Sigmoid colon (tissue), 7 donors: ENCODE data around the gene LPCAT2. TPM values are rescaled to one million over a fixed set of nuclear protein-coding genes. Genes with fewer than 3 reads are reported as not detected.

Source experiments
- DNase-seq: peaks from one replicate; pipeline ENCODE4 v3.0.0-alpha.2; 2019
- H3K27ac ChIP-seq, 4 donors: fragments of 200-600 bp; sonication (generic); one replicate each; pipeline ENCODE4 v1.5.1; 2016 to 2019; ENCODE audit warnings: mild to moderate bottlenecking in 1 of 4
- H3K27me3 ChIP-seq, 3 donors: fragments of 200-600 bp; sonication (generic); one replicate each; pipeline ENCODE4 v1.5.1; 2019; ENCODE audit warnings: mild to moderate bottlenecking in 1 of 3
- H3K36me3 ChIP-seq, 4 donors: fragments of 200-600 bp; sonication (generic); one replicate each; pipeline ENCODE4 v1.5.1; 2016 to 2019
- H3K4me1 ChIP-seq, 4 donors: fragments of 200-600 bp; sonication (generic); one replicate each; pipeline ENCODE4 v1.5.1; 2017 to 2019
- H3K4me3 ChIP-seq, 4 donors: fragments of 200-600 bp; sonication (generic); one replicate each; pipeline ENCODE4 v1.5.1; 2017 to 2019; ENCODE audit warnings: mild to moderate bottlenecking in 2 of 4, moderate library complexity in 1 of 4
- H3K9me3 ChIP-seq, 4 donors: fragments of 200-600 bp in 3 of 4; sonication (generic) in 3 of 4; one replicate each; pipeline versions ENCODE4 v1.5.1 to v1.6.1; 2013 to 2019
- EP300 ChIP-seq, 4 donors: sonication (generic); formaldehyde crosslinking; IDR thresholded peaks; one replicate each; pipeline ENCODE4 v1.6.1; 2017; ENCODE audit warnings: antibody characterized with exemption in 4 of 4
- POLR2A ChIP-seq, 2 donors: fragments of 450-650 bp; IDR thresholded peaks; one replicate each; pipeline ENCODE4 v1.6.1; 2016; ENCODE audit warnings: antibody characterized with exemption in 2 of 2, mild to moderate bottlenecking in 2 of 2, moderate library complexity in 2 of 2
- POLR2AphosphoS5 ChIP-seq, 4 donors: sonication (generic); formaldehyde crosslinking; IDR thresholded peaks; one replicate each; pipeline ENCODE4 v1.6.1; 2017; ENCODE audit warnings: antibody characterized with exemption in 4 of 4
- WGBS, 2 donors: extraction: QIAGEN DNeasy Blood & Tissue Kit; methylation state at CpG; one replicate each; pipeline ENCODE4 v1.1.7; 2013; 5-methylcytosine and 5-hydroxymethylcytosine counted together
- intact Hi-C: fragments of 100-400 bp; cut with DNase I; formaldehyde crosslinking; loops from one replicate; pipeline ENCODE4 v1.15.1; 2023
- polyA plus RNA-seq, 3 donors: library from polyadenylated mRNA; stranded (reverse); fragments of 200-250 nt; gene quantifications; one replicate each; pipeline ENCODE4 v1.2.3, GENCODE V29; 2013
- total RNA-seq, 4 donors: library from RNA; depleted of rRNA; stranded (reverse); fragments of >200 nt; gene quantifications; one replicate each; pipeline ENCODE4 v1.1.0, GENCODE V29; 2016
- TF ChIP-seq, protein P1 (sequence below), 4 experiments: fragments of 450-650 bp in 3 of 4; fragments of 200-600 bp in 1 of 4; IDR thresholded peaks; one replicate each; pipeline ENCODE4 v1.5.1; 2016 to 2019; ENCODE audit warnings: antibody characterized with exemption in 4 of 4, mild to moderate bottlenecking in 3 of 4, moderate library complexity in 2 of 4
- donor health status: healthy with polysubstance abuse.
- donor health status: Bipolar disorder and iron deficiency.
- donor health status: healthy.

LPCAT2 gene
- total and polyA plus RNA-seq, 7 donors: 1.2 to 12.8 (median 6.6) TPM

DNA sequence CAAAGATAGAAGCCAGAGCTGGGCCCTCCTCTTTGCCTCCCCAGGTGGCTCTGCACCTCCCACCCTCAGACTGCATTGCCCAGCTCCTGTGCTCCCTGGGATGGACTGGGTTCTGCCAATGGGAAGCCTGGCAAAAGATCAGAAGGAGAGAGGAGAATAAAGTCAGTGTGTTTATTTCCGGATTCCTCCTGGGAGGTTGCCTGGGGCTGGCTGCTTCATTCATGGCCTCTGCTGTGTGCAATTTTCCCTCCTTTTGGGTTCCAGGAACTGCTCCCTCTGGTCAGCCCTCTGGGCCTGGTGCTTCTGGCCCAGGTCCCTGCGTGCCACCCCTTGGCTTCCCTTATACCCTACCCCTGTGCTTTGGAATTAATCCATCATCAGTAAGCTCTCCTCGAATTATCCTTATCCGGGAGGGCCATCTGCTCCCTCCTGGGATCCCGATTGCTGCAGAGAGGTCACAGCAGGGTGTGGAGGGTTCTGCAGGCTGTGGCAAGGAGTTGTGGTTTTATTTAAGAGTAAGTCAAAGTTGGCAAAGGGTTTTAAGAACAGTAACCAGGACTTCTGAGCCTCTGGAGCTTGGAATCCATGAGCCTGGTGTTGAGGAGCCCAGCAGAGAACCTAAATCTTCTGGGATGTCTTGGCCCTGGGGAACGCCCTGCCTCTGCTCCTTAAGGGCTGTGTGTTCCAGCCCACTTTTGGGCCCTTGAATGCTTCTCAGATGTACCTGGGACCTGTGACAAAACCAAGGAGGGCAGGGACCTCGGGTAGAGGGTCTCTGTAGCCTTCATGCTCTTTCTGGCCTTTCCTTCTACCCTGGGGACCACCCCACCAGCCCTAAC, 38.1 kb upstream of the LPCAT2 start:
- intact Hi-C loops: no loop called here
- Histone ChIP-seq H3K9me3 (no peaks in the 10 kb centered on the region), H3K27ac (peak overlapping the region in 3 of 4 donors; percentile 36 to 51 (median 48)), H3K36me3 (no peaks in the 10 kb centered on the region), H3K4me3 (no peak overlapping the region), H3K4me1 (peaks cover 0 to 21% (median 11%) of the 10 kb centered on the region in 4 donors), H3K27me3 (no peaks in the 10 kb centered on the region)
- TF ChIP-seq, protein P1, sequence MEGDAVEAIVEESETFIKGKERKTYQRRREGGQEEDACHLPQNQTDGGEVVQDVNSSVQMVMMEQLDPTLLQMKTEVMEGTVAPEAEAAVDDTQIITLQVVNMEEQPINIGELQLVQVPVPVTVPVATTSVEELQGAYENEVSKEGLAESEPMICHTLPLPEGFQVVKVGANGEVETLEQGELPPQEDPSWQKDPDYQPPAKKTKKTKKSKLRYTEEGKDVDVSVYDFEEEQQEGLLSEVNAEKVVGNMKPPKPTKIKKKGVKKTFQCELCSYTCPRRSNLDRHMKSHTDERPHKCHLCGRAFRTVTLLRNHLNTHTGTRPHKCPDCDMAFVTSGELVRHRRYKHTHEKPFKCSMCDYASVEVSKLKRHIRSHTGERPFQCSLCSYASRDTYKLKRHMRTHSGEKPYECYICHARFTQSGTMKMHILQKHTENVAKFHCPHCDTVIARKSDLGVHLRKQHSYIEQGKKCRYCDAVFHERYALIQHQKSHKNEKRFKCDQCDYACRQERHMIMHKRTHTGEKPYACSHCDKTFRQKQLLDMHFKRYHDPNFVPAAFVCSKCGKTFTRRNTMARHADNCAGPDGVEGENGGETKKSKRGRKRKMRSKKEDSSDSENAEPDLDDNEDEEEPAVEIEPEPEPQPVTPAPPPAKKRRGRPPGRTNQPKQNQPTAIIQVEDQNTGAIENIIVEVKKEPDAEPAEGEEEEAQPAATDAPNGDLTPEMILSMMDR (IDR thresholded peaks at IDR 0.05): no peak
- TF ChIP-seq POLR2A (IDR thresholded peaks at IDR 0.05) (no peak), EP300 (IDR thresholded peaks at IDR 0.05) (no peak), POLR2AphosphoS5 (IDR thresholded peaks at IDR 0.05) (no peak)
- 68 to 75% methylated on average over 7 of the region's 7 CpGs for WGBS, 2 donors
- no peak for DNase-seq

DNA sequence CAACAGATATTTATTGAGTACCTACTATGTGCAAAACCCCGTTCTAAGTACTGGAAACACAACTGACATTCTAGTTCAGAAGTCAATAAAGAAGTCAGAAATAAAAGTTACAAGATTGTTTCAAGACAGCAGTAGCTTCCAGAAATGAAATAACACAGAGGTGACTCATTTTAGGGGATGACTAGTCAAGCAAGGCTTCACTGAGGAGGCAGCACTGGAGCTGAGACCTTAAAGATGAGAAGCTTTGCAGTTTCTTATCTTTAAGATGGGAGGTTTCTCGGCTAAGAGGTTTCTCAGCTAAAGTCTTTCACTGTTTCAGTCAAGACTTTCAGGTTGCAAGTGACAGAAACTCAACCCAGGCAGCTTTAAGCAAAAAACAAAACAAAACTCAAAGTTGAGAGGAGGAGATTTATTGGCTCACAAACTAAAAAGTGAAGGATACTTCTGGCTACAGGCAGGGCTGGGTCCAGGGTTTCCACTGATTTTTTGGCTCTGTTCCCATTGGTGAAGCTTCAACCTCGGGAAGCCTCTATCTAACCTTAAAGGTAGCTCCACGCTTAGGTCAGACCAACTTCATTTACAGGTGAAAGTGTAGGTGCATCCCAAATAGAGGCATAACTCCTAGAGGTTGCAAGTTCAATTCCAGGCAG, 37.3 kb upstream of the LPCAT2 start:
- no peak overlapping the region for H3K4me3 ChIP-seq
- 57 to 74% methylated on average over 4 of the region's 4 CpGs for WGBS, 2 donors
- H3K4me1 ChIP-seq: peaks cover 0 to 24% (median 14%) of the 10 kb centered on the region in 4 donors
- H3K27me3 ChIP-seq: no peaks in the 10 kb centered on the region
- DNase-seq: no peak
- H3K27ac ChIP-seq: peak overlapping the region in 2 of 4 donors; percentile 48 to 51
- no peaks in the 10 kb centered on the region for H3K36me3 ChIP-seq
- TF ChIP-seq, protein P1 (IDR thresholded peaks at IDR 0.05): no peak
- TF ChIP-seq EP300 (IDR thresholded peaks at IDR 0.05): no peak
- intact Hi-C loops: no loop called here
- H3K9me3 ChIP-seq: no peaks in the 10 kb centered on the region

DNA sequence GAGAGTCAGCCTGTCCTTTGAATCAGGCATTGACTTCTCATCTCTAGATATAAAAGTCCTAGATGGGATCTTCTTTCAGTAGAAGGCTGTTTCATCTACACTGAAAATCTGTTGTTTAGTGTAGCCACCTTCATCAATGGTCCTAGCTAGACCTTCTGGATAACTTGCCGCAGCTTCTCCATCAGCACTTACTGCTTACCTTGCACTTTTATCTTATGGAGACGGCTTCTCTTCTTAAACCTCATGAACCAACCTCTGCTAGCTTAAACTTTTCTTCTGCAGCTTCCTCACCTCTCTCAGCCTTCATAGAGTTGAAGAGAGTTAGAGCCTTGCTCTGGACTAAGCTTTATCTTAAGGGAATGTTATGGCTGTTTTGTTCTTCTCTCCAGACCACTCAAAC, 35.3 kb upstream of the LPCAT2 start:
- TF ChIP-seq POLR2A (IDR thresholded peaks at IDR 0.05): no peak
- TF ChIP-seq, protein P1 (IDR thresholded peaks at IDR 0.05): no peak
- no peak for TF ChIP-seq POLR2AphosphoS5 (IDR thresholded peaks at IDR 0.05)
- TF ChIP-seq EP300 (IDR thresholded peaks at IDR 0.05): no peak
- H3K27me3 ChIP-seq: peaks cover 0 to 2% (median 0%) of the 10 kb centered on the region in 3 donors
- no peak overlapping the region for H3K27ac ChIP-seq
- H3K4me1 ChIP-seq: peaks cover 0 to 24% (median 14%) of the 10 kb centered on the region in 4 donors
- no peaks in the 10 kb centered on the region for H3K9me3 ChIP-seq
- no peak overlapping the region for H3K4me3 ChIP-seq
- DNase-seq: no peak
- 95 to 97% methylated on average over 2 of the region's 2 CpGs for WGBS, 2 donors
- no peaks in the 10 kb centered on the region for H3K36me3 ChIP-seq
- intact Hi-C loops: no loop called here

DNA sequence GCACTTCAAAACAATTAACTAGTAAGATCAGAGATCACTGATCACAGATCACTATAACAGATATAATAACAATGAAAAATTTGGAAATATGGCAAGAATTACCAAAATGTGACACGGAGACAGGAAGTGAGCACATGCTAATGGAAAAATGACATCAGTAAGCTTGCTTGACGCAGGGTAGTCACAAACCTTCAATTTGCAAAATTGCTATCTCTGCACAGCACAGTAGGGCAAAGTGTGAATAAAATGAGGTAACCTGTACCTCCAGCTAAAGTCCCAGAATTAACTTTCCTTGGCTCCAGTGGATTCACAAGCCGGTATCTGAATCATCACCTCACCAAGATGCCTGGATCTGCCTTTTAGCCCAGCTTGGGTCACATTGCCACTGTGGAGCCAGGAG, 34.1 kb upstream of the LPCAT2 start:
- Histone ChIP-seq H3K9me3 (no peaks in the 10 kb centered on the region), H3K27me3 (peaks cover 0 to 15% (median 7%) of the 10 kb centered on the region in 3 donors), H3K4me3 (no peak overlapping the region), H3K27ac (peak overlapping the region in 3 of 4 donors; percentile 17 to 81 (median 79)), H3K4me1 (peaks cover 0 to 36% (median 23%) of the 10 kb centered on the region in 4 donors), H3K36me3 (no peaks in the 10 kb centered on the region)
- intact Hi-C loops: no loop called here
- no peak for TF ChIP-seq POLR2AphosphoS5 (IDR thresholded peaks at IDR 0.05)
- TF ChIP-seq EP300 (IDR thresholded peaks at IDR 0.05): no peak
- no peak for TF ChIP-seq POLR2A (IDR thresholded peaks at IDR 0.05)
- TF ChIP-seq, protein P1 (IDR thresholded peaks at IDR 0.05): no peak
- 92 to 95% methylated on average over 3 of the region's 3 CpGs for WGBS, 2 donors
- DNase-seq: no peak
